UCSD-AML1 (cell line): ENCODE results near the gene DNLZ.

Source experiments
- DNase-seq: peaks from one replicate; lab custom pipeline; 2025; ENCODE audit not compliant: unreplicated experiment; lab: John Stamatoyannopoulos, UW

Gene DNLZ

GRCh38 chr9:136345281-136346156, 18.0 kb downstream of the DNLZ start:
- DNase-seq = no peak

GRCh38 chr9:136344544-136345280, 18.8 kb downstream of the DNLZ start:
- no peak for DNase-seq

DNA sequence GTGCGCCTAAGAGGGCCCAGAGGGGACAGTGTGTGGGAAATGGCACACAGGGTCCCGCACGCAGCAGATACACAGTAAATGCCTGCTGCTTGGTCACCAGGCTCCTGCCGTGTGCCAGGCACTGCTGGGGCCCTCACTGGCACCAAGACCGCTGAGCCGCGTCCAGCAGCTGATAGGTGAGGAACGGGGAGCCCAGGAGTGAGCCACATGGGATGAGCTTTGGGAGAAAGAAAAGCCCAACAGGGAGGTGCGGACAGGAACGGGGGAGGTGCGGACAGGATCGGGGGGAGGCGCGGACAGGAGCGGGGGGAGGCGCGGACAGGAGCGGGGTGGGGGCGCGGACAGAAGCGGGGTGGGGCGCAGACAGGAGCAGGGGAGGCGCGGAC, 19.7 kb downstream of the DNLZ start:
- DNase-seq = no peak

DNA sequence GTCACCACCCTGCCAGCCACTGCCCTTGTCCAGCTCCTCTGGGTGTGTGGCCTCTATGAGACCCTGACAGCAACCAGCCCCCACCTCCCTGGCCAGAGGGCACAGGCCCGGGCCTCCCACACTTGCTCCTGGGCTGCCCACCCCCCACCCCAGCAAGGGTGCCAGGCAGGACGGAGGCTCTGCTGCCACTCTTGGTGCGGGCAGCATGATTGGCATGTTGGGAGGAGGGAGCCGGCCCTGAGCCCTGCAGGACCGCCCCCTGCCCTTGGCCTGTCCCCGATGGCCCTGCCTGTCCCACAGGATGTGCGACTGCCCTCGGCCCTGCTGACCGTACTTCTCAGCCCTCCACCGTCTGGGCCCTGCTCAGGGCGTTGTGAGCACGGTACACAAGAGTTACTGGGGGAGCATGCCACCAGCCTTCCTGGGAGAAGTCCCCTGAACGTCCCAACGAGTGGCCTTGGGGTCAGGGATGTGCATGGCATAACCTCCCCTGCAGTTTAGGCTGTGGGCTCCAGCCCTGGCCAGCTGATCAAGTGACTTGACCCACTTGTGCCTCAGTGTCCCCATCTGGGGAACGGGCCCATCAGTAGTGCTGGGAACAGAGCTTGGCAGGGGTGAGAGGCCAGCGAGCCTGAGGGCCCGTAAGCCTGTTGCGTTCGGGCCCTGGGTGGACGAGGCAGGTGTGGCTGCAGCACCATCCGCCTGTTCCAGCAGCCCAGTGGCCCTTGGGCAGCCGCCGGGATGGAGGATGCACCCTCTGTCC, 20.2 kb downstream of the DNLZ start:
- no peak for DNase-seq

- no peak for DNase-seq
Measured at GRCh38 chr9:136342181-136343120, 21.1 kb downstream of the DNLZ start.

DNA sequence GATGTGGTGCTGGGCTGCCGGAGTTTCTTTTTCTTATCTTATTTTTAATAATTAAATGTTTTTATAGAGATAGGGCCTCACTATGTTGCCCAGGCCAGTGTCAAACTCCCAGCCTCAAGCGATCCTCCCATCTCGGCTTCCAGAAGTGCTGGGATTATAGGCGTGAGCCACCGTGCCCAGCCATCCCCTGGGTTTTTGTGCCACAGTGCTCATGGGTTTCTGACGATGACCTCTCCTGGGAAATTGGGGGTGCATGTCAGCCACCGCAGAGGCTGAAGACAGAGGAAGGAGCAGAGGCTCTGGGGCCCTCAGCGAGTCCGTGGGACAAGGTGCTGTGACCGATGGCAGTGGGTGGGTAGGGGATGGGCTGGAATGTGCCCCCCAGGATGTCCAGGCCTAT, 21.8 kb downstream of the DNLZ start:
- DNase-seq = no peak

GRCh38 chr9:136341042-136341655, 22.4 kb downstream of the DNLZ start:
- no peak for DNase-seq

- DNase-seq = no peak
Measured at GRCh38 chr9:136340356-136341041, 23.0 kb downstream of the DNLZ start.

DNA sequence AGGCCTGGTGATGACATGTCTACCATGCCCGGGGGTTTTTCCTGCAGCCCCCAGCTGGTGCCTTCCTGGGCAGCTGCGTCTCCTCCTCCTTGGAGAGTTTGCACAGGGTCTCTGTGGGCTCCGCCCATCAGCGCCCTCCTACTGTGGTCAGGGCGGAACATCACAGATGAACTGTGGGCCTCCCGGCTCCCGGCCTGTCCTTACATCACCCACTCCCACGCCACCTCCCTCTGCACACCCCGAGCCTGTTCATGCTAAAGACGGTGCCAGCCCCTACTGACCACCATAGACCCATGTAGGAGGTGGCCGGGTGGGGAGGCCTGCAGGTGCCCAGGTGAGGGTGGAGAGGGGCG, 23.6 kb downstream of the DNLZ start:
- DNase-seq = no peak

DNA sequence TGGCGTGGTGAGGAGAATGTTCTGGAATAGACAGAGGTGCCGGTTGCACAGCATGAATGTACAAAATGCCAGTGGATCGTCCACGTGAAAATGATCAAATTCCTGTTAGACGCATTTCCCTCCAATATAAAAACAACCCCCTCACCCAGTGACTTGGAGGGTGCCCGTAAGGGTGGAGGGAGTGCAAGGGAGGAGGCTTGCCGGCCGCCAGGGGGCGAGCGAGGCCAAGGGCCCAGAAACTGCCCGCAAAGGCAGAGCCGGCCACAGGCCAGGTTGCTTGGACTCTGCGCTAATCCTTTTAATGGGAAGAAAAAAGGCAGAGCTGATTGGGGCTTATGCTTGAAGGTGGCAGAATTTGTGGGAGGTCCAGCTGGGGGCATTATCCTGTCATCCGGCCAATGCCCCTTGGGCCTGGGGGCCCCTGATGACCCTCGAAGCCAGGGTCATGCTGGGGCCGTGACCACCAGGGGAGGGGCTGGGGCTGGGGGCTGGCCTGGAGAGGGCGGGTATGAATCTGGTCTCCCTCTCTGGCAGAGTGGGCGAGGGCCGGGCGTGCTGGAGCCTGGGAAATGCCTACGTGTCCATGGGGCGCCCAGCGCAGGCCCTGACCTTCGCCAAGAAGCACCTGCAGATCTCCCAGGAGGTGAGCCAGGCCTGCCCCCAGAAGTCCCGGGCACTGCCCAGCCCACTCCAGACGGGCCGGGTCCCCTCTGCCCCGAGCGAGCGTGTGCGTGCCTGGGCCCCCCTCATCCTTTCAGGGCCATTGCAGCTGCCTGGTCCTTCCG, 24.2 kb downstream of the DNLZ start:
- peak; percentile 63 for DNase-seq

- DNase-seq = no peak
Measured at GRCh38 chr9:136338511-136338910, 25.0 kb downstream of the DNLZ start.

DNA sequence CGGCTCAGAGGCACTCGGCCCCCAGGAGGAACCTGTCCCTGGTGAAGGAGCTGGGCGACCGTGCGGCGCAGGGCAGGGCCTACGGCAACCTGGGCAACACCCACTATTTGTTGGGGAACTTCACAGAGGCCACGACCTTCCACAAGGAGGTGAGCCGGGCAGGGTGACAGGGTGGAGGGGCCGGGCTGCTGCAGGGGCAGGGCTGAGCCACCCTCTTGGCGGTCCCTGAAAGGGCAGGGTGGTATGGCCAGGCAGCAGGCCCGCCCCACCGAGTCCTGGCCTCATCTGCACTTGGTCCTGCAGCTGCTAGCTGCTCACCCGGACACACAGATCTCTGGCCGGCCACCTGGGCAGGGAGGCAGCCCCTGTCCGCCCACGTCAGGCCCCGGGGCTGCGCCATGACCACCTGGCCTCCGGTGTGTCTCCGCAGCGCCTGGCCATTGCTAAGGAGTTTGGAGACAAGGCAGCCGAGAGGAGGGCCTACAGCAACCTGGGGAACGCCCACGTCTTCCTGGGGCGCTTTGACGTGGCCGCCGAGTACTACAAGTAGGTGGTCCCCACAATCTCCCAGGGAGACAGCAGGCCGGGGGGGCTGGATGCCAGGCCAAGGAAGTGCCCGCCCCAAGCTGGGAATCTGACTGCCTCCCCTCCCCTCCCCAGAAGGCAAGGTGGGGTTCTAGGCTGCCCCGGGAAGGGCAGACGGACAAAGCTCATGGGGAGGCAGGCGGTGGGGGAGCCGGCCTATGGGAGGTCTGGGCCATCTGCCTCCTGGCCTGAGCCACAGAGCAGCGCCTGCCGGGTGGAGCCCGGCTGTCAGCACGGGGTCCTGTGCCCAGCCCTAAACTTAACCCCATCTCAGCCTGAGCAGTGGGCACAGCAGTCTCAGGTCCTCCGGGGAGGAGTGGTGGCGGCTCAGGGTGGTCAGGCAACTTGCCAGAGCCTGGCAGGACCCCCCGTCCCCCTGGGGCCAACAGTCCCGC, 25.8 kb downstream of the DNLZ start:
- no peak for DNase-seq

DNA sequence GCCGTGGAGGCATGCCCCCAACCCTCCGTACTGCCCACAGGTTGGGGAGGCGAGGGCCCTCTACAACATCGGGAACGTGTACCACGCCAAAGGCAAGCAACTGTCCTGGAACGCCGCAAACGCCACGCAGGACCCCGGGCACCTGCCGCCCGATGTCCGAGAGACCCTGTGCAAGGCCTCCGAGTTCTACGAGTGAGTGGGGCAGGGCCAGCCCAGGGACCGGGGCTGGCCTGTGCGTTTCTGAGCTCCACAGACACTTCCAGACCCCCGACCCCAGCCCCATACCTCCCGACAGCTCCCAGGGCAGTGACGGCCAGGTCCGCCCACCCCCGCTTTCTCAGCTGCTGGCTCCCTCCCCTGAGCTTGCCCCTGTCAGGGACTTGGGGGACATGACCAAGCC, 26.7 kb downstream of the DNLZ start:
- DNase-seq = no peak

DNA sequence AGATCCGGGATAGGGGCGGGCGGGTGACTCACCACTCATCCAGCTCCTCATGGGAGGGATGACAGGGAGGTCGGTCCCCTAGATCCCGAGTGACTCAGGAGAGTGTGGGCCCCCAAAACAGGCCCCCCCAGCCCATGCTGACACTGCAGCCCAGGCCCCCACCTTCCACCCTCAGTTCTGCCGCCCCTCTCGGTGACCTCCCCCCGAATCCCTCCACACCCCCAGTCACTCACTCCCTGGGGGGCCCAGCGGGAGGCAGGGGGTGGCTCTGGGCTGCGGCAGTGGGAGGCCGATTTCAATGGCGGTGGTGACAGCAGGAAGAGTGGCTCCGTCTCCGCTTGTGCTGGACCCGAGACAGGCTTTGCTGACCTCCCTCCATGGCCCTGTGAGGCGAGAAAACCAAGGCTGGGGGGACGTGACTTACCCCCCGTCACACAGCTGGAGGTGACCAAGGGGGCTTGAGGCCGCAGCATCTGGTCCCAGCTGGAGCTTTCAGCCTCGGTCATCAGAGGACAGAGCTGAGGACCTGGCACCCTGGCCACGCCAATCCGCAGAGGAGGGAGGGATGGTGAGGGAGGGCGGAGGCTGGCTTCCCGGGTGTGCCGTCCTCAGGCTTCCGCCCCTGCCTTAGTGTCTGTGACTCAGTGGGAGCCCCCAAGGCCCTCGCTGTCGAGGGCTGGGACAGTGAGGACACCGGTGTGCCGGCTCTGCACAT, 27.2 kb downstream of the DNLZ start:
- DNase-seq = no peak

GRCh38 chr9:136335296-136336155, 28.0 kb downstream of the DNLZ start:
- no peak for DNase-seq

DNA sequence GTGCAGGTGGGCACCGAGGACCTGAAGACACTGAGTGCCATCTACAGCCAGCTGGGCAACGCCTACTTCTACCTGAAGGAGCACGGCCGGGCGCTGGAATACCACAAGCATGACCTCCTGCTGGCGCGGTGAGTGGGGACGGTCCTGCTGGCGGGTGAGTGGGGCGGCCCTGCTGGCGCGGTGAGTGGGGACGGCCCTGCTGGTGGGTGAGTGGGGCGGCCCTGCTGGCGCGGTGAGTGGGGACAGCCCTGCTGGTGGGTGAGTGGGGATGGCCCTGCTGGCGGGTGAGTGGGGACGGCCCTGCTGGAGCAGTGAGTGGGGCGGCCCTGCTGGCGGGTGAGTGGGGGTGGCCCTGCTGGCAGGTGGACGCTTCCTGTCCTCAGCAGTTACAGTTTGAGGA, 29.0 kb downstream of the DNLZ start:
- DNase-seq = no peak
